Occipital lobe (tissue), 2 donors: ENCODE measurements around the gene SLC7A6. TPM values are rescaled to one million over a fixed set of nuclear protein-coding genes. Genes with fewer than 3 reads are reported as not detected.

Source experiments
- DNase-seq: peaks from one replicate; lab custom pipeline; 2025; lab: John Stamatoyannopoulos, UW
- total RNA-seq: library from RNA; depleted of rRNA; stranded (reverse); fragments of >200 nt; gene quantifications from one replicate; pipeline ENCODE4 v1.2.3, GENCODE V29; 2014

Gene SLC7A6
- total RNA-seq, 1 donor from 2014 or later = 20.1 TPM

GRCh38 chr16:68235108-68235886 lies 29.0 kb upstream of the SLC7A6 start:
- no peak for DNase-seq

DNA sequence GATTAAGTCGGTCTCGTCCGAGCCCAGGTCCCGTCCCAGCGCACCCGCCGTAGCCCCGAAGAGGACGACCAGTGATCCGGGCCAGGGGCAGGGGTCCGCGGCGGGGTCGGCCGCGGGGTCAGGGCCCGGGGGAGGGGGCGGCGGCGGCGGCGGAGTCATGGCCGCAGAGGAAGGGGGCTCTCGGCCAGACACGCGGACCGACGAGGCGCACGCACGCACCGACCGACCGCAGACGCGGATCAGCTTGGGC lies 28.5 kb upstream of the SLC7A6 start, which contains the start of gene ESRP2:
TSS of gene ESRP2 (minus strand) at position 241 of the 250 bp plus-strand sequence. CDS start at position 159, 82 bp downstream.
- DNase-seq = no peak

GRCh38 chr16:68236137-68236825 lies 28.0 kb upstream of the SLC7A6 start:
- no peak for DNase-seq

DNA sequence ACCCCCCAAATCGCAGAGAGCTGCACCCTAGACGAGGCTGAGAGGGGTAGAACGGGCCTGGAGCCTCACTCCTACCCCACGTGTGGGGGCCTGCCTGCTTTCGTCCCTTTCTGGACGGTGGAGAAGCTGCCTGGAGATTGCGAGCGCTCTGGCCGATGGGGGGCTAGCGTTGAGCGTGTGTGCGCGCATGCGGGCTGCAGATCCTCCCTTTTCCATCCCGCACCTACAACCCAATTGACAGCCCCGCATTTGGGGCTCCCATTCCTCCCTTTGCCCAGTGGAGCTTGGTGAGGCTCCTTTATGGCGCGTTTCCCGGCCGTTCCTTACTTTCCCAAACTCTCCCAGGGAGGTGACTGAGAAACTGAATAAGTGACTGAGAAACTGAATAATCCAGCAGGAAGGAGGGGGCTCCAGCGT lies 27.5 kb upstream of the SLC7A6 start:
- DNase-seq = no peak

DNA sequence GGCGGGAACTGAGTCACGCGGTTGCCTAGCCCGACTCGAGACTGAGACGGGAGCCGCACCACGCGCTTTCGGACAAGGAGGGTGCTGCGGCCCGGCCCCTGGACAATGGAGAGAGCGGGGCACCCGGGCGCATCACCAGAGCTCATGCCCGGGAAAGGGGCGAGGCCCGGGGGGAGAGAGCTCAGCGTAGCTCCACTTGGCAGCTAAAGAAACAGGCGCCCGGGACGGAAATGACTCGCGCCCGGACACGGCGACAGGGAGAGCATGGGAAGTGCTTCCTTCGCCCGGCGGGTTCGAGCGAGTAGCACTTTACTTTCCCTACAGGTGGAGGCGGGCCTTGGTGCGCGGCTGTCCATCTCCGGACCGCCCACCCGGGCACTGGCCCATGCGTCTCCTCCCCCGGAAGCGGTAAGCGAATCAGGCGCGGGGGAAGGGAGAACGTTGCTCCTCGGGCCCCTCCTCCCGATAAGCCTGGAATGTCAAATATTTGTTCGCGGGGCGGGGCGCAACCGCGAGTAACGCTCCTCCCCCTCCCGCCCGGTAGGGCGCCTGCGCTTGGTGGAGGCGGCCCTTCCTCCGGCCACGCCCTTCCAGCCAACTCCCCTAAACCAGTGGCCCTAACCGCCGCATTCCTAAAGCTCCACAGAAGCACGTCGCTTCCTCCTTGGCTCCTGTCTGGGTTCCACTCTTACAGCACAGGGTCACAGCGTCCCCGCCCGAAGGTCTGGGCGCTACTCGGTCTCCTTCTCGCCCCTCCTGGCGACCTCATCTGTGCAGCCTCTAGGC lies 26.9 kb upstream of the SLC7A6 start:
- peak; percentile 97 for DNase-seq

- no peak for DNase-seq
Measured at GRCh38 chr16:68238029-68238345, 26.3 kb upstream of the SLC7A6 start.

GRCh38 chr16:68242085-68242484 lies 22.2 kb upstream of the SLC7A6 start:
- DNase-seq = no peak

DNA sequence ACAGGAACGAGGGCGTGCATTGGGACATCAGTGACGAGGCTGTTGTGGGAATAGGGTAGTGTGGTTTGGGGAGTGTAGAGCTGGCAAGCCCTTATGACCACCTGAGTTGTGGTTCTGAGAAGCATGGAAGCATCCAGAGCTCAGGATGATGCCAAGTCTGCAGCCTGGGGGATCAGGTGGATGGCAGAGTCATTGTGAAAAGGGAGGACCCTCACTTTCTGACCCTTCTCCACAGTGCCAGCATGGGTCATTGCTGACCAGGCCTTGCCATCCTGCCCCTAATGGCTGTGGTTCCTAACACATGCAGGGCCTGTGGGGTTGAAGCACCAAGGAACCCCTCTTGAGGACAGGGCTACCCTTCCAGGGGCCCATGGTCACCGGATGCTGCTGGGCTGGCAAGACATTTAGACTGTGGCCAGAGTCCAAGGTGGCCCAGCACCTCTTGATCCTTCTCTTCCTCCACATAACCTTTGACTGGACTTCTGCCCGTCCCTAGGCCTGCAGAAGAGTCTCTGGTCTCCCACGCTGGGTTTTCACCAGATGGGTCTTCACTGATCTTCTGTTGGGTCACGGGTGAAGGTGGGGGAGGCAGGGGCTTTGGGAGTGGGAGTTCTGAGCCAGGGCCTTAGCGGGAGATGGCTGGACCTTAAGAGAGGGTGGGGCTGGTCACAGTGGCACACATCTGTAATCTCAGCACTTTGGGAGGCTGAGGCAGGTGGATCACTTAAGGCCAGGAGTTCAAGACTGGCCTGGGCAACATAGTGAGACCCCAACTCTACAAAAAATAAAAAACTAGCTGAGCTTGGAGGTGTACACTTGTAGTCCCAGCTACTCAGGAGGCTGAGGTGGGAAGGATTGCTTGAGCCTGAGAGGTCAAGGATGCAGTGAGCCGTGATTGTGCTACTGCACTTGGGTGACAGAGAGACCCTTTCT lies 21.1 kb upstream of the SLC7A6 start:
- no peak for DNase-seq

GRCh38 chr16:68244481-68244902 lies 19.8 kb upstream of the SLC7A6 start:
- no peak for DNase-seq

DNA sequence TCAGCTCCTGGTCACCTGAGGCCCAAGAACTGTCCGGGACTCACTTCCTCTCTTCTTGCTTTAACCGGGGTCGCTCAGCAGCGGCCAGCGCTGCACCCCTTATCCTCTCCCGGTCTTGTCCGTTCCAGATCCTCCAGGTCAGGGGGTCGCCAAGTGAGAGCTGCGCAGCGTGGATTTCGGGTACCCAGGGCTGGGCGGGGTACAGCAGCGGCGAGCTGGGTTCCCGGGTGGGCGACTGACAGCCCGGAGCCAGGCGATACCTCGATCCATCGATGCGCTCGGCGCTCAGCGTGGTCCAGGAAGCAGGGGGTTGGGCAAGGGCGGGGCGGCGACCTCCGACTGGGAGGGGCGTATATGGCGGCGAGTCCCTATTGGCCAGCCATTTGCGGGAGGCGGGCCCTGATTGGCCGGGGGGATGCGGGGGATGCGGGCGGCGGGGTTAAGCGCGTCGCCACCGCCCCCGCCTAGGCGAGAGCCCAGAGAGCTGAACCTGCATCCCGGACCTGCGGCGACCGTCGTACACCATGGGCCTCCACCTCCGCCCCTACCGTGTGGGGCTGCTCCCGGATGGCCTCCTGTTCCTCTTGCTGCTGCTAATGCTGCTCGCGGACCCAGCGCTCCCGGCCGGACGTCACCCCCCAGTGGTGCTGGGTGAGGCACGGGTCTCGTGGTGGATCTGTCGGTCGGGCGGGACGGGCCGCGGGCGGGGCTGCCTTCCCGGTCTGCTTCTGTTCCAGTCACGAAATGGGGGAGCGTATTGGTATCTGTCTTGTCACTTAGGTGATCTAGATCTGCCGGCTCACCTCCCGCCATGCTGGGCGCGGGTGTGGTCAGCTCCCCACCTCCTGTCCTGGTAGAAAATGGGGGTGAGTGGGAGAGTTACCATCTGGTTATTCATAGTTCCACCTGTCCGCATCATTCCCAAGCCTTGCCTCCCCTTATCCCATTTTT lies 19.1 kb upstream of the SLC7A6 start, which contains the start of gene PLA2G15:
TSS of gene PLA2G15 (plus strand) at position 471 of the 951 bp plus-strand sequence. CDS start at position 525, 54 bp downstream.
- DNase-seq = peak; percentile 95

DNA sequence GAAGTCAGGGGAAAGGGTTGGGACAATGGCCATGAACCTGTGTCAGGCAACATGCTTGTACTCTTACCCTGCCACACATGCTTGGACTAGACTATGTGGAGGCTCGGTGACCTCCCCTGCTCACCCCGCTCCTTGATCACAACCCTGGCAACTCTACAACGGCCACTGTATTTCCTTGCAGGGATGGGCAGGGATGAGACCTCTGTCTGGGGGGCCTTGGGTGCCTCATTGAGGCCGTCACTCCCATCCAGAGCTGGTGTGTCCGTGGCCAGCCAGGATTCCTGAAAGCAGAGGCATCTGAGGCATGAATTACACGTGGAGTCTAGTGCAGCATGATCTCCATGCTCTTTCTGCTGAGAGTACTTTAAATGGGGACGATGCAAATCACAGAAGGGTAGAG lies 18.2 kb upstream of the SLC7A6 start:
- no peak for DNase-seq

DNA sequence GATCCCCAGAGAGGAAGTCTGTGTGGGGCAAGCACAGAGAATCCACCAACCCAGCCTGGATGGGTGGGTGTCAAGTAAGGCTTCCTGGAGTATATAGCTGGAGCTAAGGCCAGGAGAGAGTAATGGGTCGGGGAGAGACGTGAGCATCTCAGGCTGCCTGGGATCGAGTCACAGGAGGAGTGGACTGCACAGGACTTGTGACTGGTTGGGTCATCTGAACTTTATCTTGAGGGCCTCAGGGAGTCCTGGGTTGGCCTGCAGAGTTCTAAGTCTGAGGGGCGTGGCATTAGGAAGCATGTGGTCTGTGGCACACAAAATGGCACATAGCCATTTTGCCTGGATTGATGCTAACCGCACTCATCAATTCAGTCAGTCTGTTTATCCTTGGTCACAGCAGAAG lies 17.7 kb upstream of the SLC7A6 start:
- DNase-seq = no peak

GRCh38 chr16:68247400-68247799 lies 16.9 kb upstream of the SLC7A6 start:
- DNase-seq = no peak

DNA sequence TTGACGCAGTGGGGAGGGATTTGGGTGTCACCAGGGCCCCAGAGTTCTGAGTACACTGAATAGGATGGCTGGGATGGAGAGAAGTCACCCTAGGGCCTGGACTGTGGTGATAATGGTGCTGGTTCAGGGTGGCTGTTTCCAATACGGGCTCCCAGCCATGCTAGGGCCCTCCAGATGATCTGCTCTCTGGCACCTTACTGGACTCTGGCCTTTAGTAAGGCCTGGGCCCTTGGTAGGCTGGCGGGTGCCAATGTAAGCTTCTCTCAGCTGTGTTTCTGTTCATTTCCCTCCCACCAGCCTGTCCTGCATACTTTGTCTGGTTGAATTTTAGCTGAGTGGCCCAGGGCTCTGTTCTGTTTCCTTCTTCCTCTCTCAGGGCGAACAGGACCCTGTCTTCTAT lies 16.4 kb upstream of the SLC7A6 start:
- DNase-seq = no peak

- no peak for DNase-seq
Measured at GRCh38 chr16:68249371-68249770, 15.0 kb upstream of the SLC7A6 start.

DNA sequence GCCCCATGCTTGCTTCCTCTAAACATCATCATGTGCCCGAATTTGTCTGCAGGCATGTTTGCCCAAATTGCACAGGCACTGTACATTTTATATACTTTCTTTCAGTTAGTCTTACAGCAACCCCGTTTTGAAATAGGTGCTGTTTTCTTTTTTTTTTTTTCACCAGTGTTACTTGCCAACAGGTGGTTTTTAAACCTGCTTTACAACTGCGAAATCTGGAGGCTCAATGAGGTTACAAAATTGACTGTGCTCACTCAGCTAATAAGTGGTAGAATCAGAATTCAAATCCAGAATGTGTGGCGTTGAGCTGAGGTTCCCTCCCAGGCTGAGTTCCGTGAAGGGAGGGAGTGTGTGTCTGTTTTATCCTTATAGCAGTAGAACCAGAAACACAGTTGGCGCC lies 13.4 kb upstream of the SLC7A6 start:
- no peak for DNase-seq

DNA sequence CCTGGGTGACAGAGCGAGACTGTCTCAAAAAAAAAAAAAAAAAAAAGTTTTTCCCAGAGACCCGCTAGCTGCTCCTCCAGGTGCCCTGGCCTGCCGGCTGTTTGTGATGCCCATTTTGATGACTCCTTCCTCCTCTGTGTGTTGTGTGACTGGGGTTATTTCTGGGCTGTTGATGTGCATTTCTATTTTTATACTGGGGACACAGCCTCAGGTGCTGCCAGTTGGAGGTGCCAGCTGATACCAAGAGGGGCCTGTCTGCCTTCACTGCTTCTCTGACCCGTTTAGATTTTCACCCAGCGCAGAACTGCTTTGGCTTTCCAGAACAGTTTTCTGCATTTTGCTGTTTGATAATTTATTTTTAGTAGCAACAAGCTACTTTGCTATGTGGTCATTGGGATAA lies 12.5 kb upstream of the SLC7A6 start:
- no peak for DNase-seq

GRCh38 chr16:68252383-68252782 lies 11.9 kb upstream of the SLC7A6 start:
- no peak for DNase-seq

DNA sequence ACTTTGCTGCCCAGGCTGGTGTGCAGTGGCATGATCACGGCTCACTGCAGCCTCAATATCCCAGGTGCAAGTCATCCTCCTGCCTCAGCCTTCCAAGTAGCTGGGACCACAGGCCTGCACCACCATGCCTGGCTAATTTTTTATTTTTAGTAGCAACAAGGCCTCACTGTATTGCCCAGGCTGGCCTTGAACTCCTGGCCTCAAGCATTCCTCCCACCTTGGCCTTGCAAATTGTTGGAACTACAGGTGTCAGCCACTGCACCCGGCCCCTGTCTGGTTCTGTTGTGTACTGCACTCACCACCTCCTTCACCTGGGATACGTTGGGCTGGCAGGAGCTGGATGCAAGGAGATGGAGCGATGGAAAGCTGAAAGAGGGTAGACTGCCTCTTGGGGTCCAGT lies 10.6 kb upstream of the SLC7A6 start:
- no peak for DNase-seq

DNA sequence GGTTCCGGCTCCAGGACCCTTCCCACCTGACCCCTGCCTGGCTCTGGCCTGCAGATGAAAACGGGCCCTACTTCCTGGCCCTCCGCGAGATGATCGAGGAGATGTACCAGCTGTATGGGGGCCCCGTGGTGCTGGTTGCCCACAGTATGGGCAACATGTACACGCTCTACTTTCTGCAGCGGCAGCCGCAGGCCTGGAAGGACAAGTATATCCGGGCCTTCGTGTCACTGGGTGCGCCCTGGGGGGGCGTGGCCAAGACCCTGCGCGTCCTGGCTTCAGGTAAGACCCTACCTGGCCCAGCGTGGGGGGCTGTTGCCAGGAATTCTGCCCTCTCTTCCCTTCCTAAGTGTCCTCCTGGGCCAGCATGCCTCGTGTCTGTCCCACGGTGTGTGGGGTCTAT lies 8.6 kb upstream of the SLC7A6 start:
- DNase-seq = no peak
